ENCODE measurements around the gene UPF1.

DNA sequence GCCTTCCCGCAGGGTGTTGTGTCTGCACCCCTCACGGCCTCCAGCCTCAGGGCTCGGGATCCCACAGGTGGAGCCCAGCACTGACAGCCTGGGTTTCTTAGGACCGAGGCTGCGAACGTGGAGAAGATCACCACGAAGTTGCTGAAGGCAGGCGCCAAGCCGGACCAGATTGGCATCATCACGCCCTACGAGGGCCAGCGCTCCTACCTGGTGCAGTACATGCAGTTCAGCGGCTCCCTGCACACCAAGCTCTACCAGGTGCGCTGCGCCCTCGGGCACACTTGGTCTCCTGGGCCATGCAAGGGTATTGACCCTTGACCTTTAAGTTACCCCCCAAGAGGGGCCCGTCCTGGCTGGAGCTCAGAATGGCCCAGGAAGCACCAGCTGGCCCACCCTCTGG lies 29.0 kb downstream of the UPF1 start:
- TF ChIP-seq, protein P1, sequence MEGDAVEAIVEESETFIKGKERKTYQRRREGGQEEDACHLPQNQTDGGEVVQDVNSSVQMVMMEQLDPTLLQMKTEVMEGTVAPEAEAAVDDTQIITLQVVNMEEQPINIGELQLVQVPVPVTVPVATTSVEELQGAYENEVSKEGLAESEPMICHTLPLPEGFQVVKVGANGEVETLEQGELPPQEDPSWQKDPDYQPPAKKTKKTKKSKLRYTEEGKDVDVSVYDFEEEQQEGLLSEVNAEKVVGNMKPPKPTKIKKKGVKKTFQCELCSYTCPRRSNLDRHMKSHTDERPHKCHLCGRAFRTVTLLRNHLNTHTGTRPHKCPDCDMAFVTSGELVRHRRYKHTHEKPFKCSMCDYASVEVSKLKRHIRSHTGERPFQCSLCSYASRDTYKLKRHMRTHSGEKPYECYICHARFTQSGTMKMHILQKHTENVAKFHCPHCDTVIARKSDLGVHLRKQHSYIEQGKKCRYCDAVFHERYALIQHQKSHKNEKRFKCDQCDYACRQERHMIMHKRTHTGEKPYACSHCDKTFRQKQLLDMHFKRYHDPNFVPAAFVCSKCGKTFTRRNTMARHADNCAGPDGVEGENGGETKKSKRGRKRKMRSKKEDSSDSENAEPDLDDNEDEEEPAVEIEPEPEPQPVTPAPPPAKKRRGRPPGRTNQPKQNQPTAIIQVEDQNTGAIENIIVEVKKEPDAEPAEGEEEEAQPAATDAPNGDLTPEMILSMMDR (IDR thresholded peaks at IDR 0.05; ENCODE audit: low read length): no peak
- TF ChIP-seq EZH2phosphoT487 (IDR thresholded peaks at IDR 0.05; ENCODE audit: low read length) (no peak), EZH2 (optimal IDR thresholded peaks at IDR 0.05; ENCODE audit: low read depth, low read length) (no peak)
